Hepatocyte (in vitro differentiated cells): ENCODE data around the gene VMAC. TPM values are rescaled to one million over a fixed set of nuclear protein-coding genes. Genes with fewer than 3 reads are reported as not detected.

Source experiments
- DNase-seq: peaks from one replicate; pipeline ENCODE4 v3.0.0-alpha.2; 2016; ENCODE audit warnings: low spot score
- H2AFZ ChIP-seq: fragments of 200-600 bp; sonication (generic); 2 replicates; pipeline ENCODE4 v1.6.0; 2016; ENCODE audit warnings: antibody characterized with exemption, mild to moderate bottlenecking
- H3K27ac ChIP-seq: fragments of 200-600 bp; sonication (generic); 2 replicates; pipeline ENCODE4 v1.5.1; 2016; ENCODE audit warnings: mild to moderate bottlenecking
- H3K27me3 ChIP-seq: fragments of 200-600 bp; sonication (generic); 2 replicates; pipeline ENCODE4 v1.6.1; 2016
- H3K36me3 ChIP-seq: fragments of 200-600 bp; sonication (generic); replicated peaks from 2 replicates; pipeline ENCODE4 v1.5.1; 2016; ENCODE audit warnings: low read depth; ENCODE audit not compliant: insufficient read depth
- H3K4me1 ChIP-seq: fragments of 200-600 bp; sonication (generic); 2 replicates; pipeline ENCODE4 v1.5.1; 2016; ENCODE audit warnings: mild to moderate bottlenecking, moderate library complexity; ENCODE audit not compliant: insufficient read depth
- H3K4me2 ChIP-seq: fragments of 200-600 bp; sonication (generic); 2 replicates; pipeline ENCODE4 v1.6.0; 2016
- H3K4me3 ChIP-seq: fragments of 200-600 bp; sonication (generic); 2 replicates; pipeline ENCODE4 v1.5.1; 2016; ENCODE audit warnings: mild to moderate bottlenecking
- H3K79me2 ChIP-seq: fragments of 200-600 bp; sonication (generic); 2 replicates; pipeline ENCODE4 v1.6.0; 2017; ENCODE audit warnings: mild to moderate bottlenecking
- H3K9me2 ChIP-seq: fragments of 200-600 bp; sonication (generic); replicated peaks from 2 replicates; pipeline ENCODE4 v1.6.0; 2017; ENCODE audit warnings: mild to moderate bottlenecking; ENCODE audit not compliant: insufficient read depth
- H3K9me3 ChIP-seq: fragments of 200-600 bp; sonication (generic); 2 replicates; pipeline ENCODE4 v1.5.1; 2016; ENCODE audit warnings: low read depth, mild to moderate bottlenecking
- H4K20me1 ChIP-seq: fragments of 200-600 bp; sonication (generic); 2 replicates; pipeline ENCODE4 v1.6.0; 2016; ENCODE audit warnings: mild to moderate bottlenecking; ENCODE audit not compliant: insufficient read depth, poor library complexity, severe bottlenecking
- CTCF ChIP-seq: fragments of 200-600 bp; sonication (generic); IDR thresholded peaks from 2 replicates; pipeline ENCODE4 v1.5.1; 2016; ENCODE audit warnings: antibody characterized with exemption, mild to moderate bottlenecking; ENCODE audit not compliant: poor library complexity
- EZH2 ChIP-seq: fragments of 200-600 bp; sonication (generic); IDR thresholded peaks from 2 replicates; pipeline ENCODE4 v1.6.1; 2016; ENCODE audit warnings: antibody characterized with exemption, mild to moderate bottlenecking, borderline replicate concordance
- EZH2phosphoT487 ChIP-seq: fragments of 200-600 bp; sonication (generic); IDR thresholded peaks from one replicate; pipeline ENCODE4 v1.6.1; 2018; ENCODE audit warnings: antibody characterized with exemption, mild to moderate bottlenecking, low read depth, moderate library complexity; ENCODE audit not compliant: unreplicated experiment, severe bottlenecking
- WGBS: methylation state at CpG from one replicate; pipeline ENCODE4 v1.1.6; 2016; ENCODE audit warnings: low lambda C conversion rate; ENCODE audit errors: missing lambda C conversion rate; 5-methylcytosine and 5-hydroxymethylcytosine counted together
- polyA plus RNA-seq: library from polyadenylated mRNA; unstranded; fragments of >200 nt; fragmentation: Nextera tagmentation; extraction: Ambion mirVana; gene quantifications from 2 replicates; pipeline ENCODE4 v1.2.1, GENCODE V29; 2016
- total RNA-seq: library from RNA; depleted of rRNA; stranded (reverse); fragments of >200 nt; gene quantifications from 2 replicates; pipeline ENCODE4 v1.2.3, GENCODE V29; 2014

Gene VMAC
- total and polyA plus RNA-seq, 2 experiments from 2014 or later, result 4.5 to 5.9 TPM

GRCh38 chr19:5896365-5897076 is 8.2 kb upstream of the VMAC start:
- no peaks in the 10 kb centered on the region for H3K9me2 ChIP-seq
- 97% methylated on average over 28 of the region's 29 CpGs for WGBS
- H2AFZ ChIP-seq, result no peak overlapping the region
- peaks cover 12% of the 10 kb centered on the region for H3K4me1 ChIP-seq
- H3K27me3 ChIP-seq, result no peaks in the 10 kb centered on the region
- no peaks in the 10 kb centered on the region for H3K36me3 ChIP-seq
- no peaks in the 10 kb centered on the region for H3K9me3 ChIP-seq
- no peak overlapping the region for H3K4me2 ChIP-seq
- peaks cover 25% of the 10 kb centered on the region for H4K20me1 ChIP-seq
- H3K27ac ChIP-seq, result no peak overlapping the region
- H3K4me3 ChIP-seq, result no peak overlapping the region
- TF ChIP-seq EZH2 (no peak), EZH2phosphoT487 (no peak), CTCF (no peak)
- no peak for DNase-seq
- H3K79me2 ChIP-seq, result peaks cover 32% of the 10 kb centered on the region

DNA sequence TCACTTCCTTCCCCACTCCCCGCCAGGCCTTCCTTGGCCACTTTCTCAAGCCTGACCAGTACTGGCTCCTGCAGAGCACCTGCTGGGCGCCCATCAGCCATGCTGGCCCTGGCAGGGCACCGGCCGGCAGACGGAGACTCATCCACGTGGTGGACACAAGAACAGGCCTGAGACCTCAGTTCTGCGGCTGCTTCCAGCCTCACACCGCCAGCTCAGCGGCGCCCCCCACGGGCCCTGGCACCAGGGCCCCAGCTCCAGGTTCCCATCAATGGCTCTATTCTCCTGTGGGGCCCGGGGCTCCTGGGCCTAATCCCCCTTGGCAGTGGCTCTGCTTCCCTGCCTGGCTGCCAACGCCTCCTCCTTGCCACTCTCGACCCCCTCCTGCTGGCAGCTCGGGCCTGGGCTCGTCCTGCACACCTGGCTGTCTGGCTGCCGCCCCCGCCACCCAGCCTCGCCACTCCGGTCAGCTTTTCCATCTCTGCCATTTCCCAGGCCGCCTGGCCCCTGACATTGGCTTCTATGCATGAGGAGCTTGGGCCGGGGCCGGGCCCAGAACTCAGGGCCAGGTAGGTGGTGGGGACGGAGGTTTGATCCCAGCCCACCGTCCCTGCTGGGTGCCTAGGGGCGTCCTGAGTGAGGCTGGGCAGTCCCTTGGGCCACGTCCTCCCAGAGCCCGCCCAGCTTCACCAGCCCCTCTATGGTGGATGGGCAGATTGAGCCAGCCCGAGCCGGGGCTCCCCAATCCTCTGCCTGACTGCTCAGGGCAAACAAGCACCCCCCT is 7.3 kb upstream of the VMAC start:
- Histone ChIP-seq H3K4me1 (peaks cover 5% of the 10 kb centered on the region), H3K79me2 (peaks cover 40% of the 10 kb centered on the region), H3K9me2 (no peaks in the 10 kb centered on the region), H2AFZ (no peak overlapping the region), H3K27ac (no peak overlapping the region), H3K9me3 (no peaks in the 10 kb centered on the region), H3K4me3 (no peak overlapping the region), H4K20me1 (peaks cover 25% of the 10 kb centered on the region), H3K36me3 (no peaks in the 10 kb centered on the region), H3K4me2 (no peak overlapping the region), H3K27me3 (no peaks in the 10 kb centered on the region)
- DNase-seq, result no peak
- WGBS, result 95% methylated on average over 28 of the region's 30 CpGs
- no peak for TF ChIP-seq EZH2
- no peak for TF ChIP-seq EZH2phosphoT487
- no peak for TF ChIP-seq CTCF

DNA sequence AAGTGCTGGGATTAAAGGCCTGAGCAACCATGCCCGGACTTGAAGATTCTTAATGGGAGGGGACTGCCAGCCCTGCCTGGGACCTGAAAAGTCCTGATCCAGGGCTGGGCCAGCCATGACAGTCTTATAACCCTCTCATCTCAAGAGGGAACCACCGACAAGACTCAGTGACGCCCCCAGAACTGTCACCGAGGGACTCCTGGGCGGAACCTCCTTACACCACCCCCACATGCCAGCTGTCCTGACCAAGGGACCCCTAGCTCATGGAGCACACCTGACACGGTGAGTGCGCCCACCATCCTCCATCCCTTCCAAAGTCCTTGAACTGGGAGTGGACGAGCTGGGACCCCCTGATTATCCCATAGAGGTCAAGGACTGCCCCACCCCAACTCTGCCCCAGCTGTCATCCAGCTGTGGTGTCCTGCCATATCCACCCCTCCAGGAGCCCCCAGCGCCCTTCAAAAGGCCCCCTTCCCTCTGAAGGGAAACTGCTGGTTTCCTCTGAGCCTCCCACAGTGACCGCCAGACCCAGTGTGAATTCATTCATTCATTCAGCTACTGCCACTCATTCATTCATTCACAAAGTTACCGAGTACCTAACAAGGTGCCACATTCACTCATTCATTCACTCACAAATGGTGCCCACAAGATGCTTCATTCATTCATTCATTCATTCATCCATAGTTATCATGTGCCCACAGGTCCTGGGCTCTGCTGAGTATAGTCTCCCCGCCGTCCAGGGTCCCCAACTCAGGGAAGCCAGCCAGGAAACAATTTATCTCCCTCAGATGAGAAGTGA is 4.7 kb upstream of the VMAC start:
- over 99% methylated on average over 10 of the region's 13 CpGs for WGBS
- Histone ChIP-seq H3K36me3 (no peaks in the 10 kb centered on the region), H2AFZ (no peak overlapping the region), H3K9me3 (no peaks in the 10 kb centered on the region), H3K27me3 (no peaks in the 10 kb centered on the region), H4K20me1 (peaks cover 25% of the 10 kb centered on the region), H3K4me3 (no peak overlapping the region), H3K9me2 (no peaks in the 10 kb centered on the region), H3K79me2 (peaks cover 52% of the 10 kb centered on the region), H3K4me1 (peaks cover 5% of the 10 kb centered on the region), H3K4me2 (no peak overlapping the region), H3K27ac (no peak overlapping the region)
- TF ChIP-seq EZH2 (no peak), EZH2phosphoT487 (no peak), CTCF (no peak)
- no peak for DNase-seq
